Ovary (tissue), 9 donors: ENCODE results near the gene FNTB. TPM values are rescaled to one million over a fixed set of nuclear protein-coding genes. Genes with fewer than 3 reads are reported as not detected.

Source experiments
- DNase-seq, 5 donors: peaks; one replicate each; pipeline ENCODE4 v3.0.0-alpha.2; 2019 to 2020
- H3K27ac ChIP-seq, 2 donors: fragments of 200-600 bp; one replicate each; pipeline versions ENCODE4 v1.5.1 to v1.8.0; 2019 to 2022
- H3K27me3 ChIP-seq: fragments of 200-600 bp; one replicate; pipeline ENCODE4 v1.8.0; 2022
- H3K36me3 ChIP-seq: fragments of 200-600 bp; sonication (generic); one replicate; pipeline ENCODE4 v1.5.1; 2019
- H3K4me1 ChIP-seq: one replicate; pipeline ENCODE4 v1.8.1; 2013; ENCODE audit warnings: mild to moderate bottlenecking, moderate library complexity; ENCODE audit not compliant: insufficient read depth
- H3K4me3 ChIP-seq: fragments of 200-600 bp; sonication (generic); one replicate; pipeline ENCODE4 v1.5.1; 2017
- H3K9me3 ChIP-seq, 2 donors: fragments of 200-600 bp in 1 of 2; sonication (generic) in 1 of 2; one replicate each; pipeline versions ENCODE4 v1.5.1 to v1.8.1; 2013 to 2019; ENCODE audit warnings: mild to moderate bottlenecking in 1 of 2, moderate library complexity in 1 of 2
- CTCF ChIP-seq, 3 donors: fragments of 450-650 bp in 2 of 3; fragments of 200-600 bp in 1 of 3; IDR thresholded peaks; one replicate each; pipeline versions ENCODE4 v1.5.1 to v1.8.0; 2016 to 2022; ENCODE audit warnings: antibody characterized with exemption in 3 of 3, mild to moderate bottlenecking in 1 of 3
- EP300 ChIP-seq: sonication (generic); formaldehyde crosslinking; IDR thresholded peaks from one replicate; pipeline ENCODE4 v1.6.1; 2017; ENCODE audit warnings: antibody characterized with exemption
- POLR2A ChIP-seq: fragments of 450-650 bp; IDR thresholded peaks from one replicate; pipeline ENCODE4 v1.6.1; 2017; ENCODE audit warnings: antibody characterized with exemption, mild to moderate bottlenecking, moderate library complexity
- WGBS, 3 donors: extraction: QIAGEN DNeasy Blood & Tissue Kit in 1 of 3; methylation state at CpG; one replicate each; pipeline versions ENCODE4 v1.1.5 to v1.1.7; 2013 to 2017; 5-methylcytosine and 5-hydroxymethylcytosine counted together
- intact Hi-C, 4 donors: fragments of 100-400 bp; cut with DNase I; formaldehyde crosslinking; loops; one replicate each; pipeline versions ENCODE4 v1.11.0 to v1.15.1; 2022 to 2023
- polyA plus RNA-seq, 2 donors: library from polyadenylated mRNA; stranded (reverse); fragments of 200-250 nt in 1 of 2; fragments of 350-450 nt in 1 of 2; fragmentation: Illumina TruSeq in 1 of 2; extraction: RNeasy Lipid Tissue Mini Kit (QIAGEN cat#74804) in 1 of 2; gene quantifications; one replicate each; pipeline ENCODE4 v1.2.3, GENCODE V29; 2013 to 2014
- total RNA-seq, 7 donors: library from RNA; depleted of rRNA in 2 of 7; stranded (reverse); fragments of >200 nt in 2 of 7; fragmentation: NEBNext Ultra II Directional in 3 of 7; extraction: Animal tissue kit (Norgen Biotek cat#: 25700) in 3 of 7; gene quantifications; one replicate each; pipeline versions ENCODE4 v1.1.0 to v1.2.4, GENCODE V29; 2016 to 2023
- donor health status: DM: no; HTN: no; CAD: no; lungs with moderate emphysema.
- donor health status: DM: no; HTN: no; CAD: no.
- donor health status: Bipolar disorder and iron deficiency.
- donor health status: DM: yes; HTN: yes; CAD: no.
- donor health status: DM: no; HTN: no; CAD: no.
- donor health status: DM: yes; HTN: yes; CAD: no.

The FNTB gene
- total and polyA plus RNA-seq, 9 donors = 8.0 to 19.0 (median 14.1) TPM

GRCh38 chr14:65104791-65105190 lies 118.1 kb downstream of the FNTB start:
- Histone ChIP-seq H3K4me3 (no peak overlapping the region), H3K4me1 (peaks cover 5% of the 10 kb centered on the region), H3K36me3 (no peaks in the 10 kb centered on the region), H3K27me3 (no peaks in the 10 kb centered on the region), H3K27ac (no peak overlapping the region), H3K9me3 (no peaks in the 10 kb centered on the region)
- WGBS, 3 donors = 94 to 95% (median 94%) methylated on average over 3 of the region's 3 CpGs
- TF ChIP-seq POLR2A (no peak), CTCF (IDR thresholded peaks at IDR 0.05) (no peak), EP300 (no peak)
- DNase-seq = no peak
- intact Hi-C loops = loop anchor here in 1 of 4 donors (5.0 kb wide), 1 partner anchor 48 kb away; no protein-coding TSS in a partner anchor

- Histone ChIP-seq H3K36me3 (no peaks in the 10 kb centered on the region), H3K27ac (no peak overlapping the region), H3K27me3 (no peaks in the 10 kb centered on the region), H3K4me3 (no peak overlapping the region), H3K4me1 (peaks cover 3% of the 10 kb centered on the region), H3K9me3 (no peaks in the 10 kb centered on the region)
- intact Hi-C loops = no loop called here
- 92 to 95% (median 94%) methylated on average over 4 of the region's 4 CpGs for WGBS, 3 donors
- TF ChIP-seq CTCF (IDR thresholded peaks at IDR 0.05) = no peak
- DNase-seq = no peak
Measured at GRCh38 chr14:65106316-65106715, 119.6 kb downstream of the FNTB start.

DNA sequence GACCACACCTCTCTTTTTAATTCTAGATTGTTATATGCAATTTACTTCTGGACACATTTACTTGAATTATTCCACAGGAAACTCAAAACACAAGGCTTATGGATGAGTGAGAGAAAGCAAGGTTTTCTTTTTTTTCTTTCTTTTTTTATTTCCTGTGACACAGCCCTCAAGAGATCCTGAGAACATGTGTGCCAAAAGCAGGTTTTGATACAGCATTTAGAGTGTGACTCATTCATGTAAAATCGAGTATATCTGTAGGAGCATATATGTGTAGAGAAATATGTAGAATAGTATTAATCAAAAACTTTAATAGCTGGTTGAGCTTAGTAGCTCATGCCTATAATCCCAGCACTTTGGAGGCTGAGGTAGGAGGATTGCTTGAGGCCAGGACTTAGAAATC lies 120.0 kb downstream of the FNTB start:
- DNase-seq = no peak
- peaks cover 3% of the 10 kb centered on the region for H3K4me1 ChIP-seq
- no peak overlapping the region for H3K4me3 ChIP-seq
- no peaks in the 10 kb centered on the region for H3K27me3 ChIP-seq
- TF ChIP-seq EP300 (no peak), POLR2A (no peak), CTCF (IDR thresholded peaks at IDR 0.05) (no peak)
- H3K9me3 ChIP-seq = no peaks in the 10 kb centered on the region
- WGBS, 3 donors = 52 to 63% (median 54%) methylated on average over 1 of the region's 1 CpG
- intact Hi-C loops = no loop called here
- no peak overlapping the region for H3K27ac ChIP-seq
- no peaks in the 10 kb centered on the region for H3K36me3 ChIP-seq

GRCh38 chr14:65107200-65107599 lies 120.5 kb downstream of the FNTB start:
- intact Hi-C loops = no loop called here
- no peak for TF ChIP-seq POLR2A
- TF ChIP-seq EP300 = no peak
- no peak for TF ChIP-seq CTCF (IDR thresholded peaks at IDR 0.05)
- no peak overlapping the region for H3K27ac ChIP-seq
- DNase-seq = no peak
- H3K36me3 ChIP-seq = no peaks in the 10 kb centered on the region
- no peaks in the 10 kb centered on the region for H3K9me3 ChIP-seq
- 62 to 77% (median 76%) methylated on average over 1 of the region's 1 CpG for WGBS, 3 donors
- no peaks in the 10 kb centered on the region for H3K27me3 ChIP-seq
- H3K4me3 ChIP-seq = no peak overlapping the region
- H3K4me1 ChIP-seq = peaks cover 3% of the 10 kb centered on the region

- intact Hi-C loops = no loop called here
Measured at GRCh38 chr14:65109357-65109756, 122.7 kb downstream of the FNTB start.

More at GRCh38 chr14:65109357-65109756, 122.7 kb downstream of the FNTB start:
- TF ChIP-seq CTCF (IDR thresholded peaks at IDR 0.05) (no peak), POLR2A (no peak), EP300 (no peak)
- WGBS, 3 donors = 74 to 86% (median 79%) methylated on average over 4 of the region's 4 CpGs
- Histone ChIP-seq H3K36me3 (no peaks in the 10 kb centered on the region), H3K9me3 (no peaks in the 10 kb centered on the region), H3K4me3 (no peak overlapping the region), H3K27ac (no peak overlapping the region), H3K27me3 (no peaks in the 10 kb centered on the region), H3K4me1 (no peaks in the 10 kb centered on the region)
- DNase-seq = no peak
